Effector CD8-positive, alpha-beta T cell (primary cell): Measurements from ENCODE around the gene PTK6.
A peak's percentile ranks its signal among the peaks of the same experiment; 100 is the strongest.

Source experiments
- DNase-seq: peaks from one replicate; lab custom pipeline; 2025; lab: John Stamatoyannopoulos, UW

PTK6 gene

GRCh38 chr20:63507083-63507743 lies 30.0 kb downstream of the PTK6 start:
- no peak for DNase-seq

GRCh38 chr20:63505723-63506122 lies 31.5 kb downstream of the PTK6 start:
- DNase-seq = no peak

- no peak for DNase-seq
These were observed 31.9 kb downstream of the PTK6 start for GRCh38 chr20:63505281-63505680.

GRCh38 chr20:63504642-63505041 lies 32.5 kb downstream of the PTK6 start:
- DNase-seq = no peak

GRCh38 chr20:63503524-63503923 lies 33.7 kb downstream of the PTK6 start:
- no peak for DNase-seq

- no peak for DNase-seq
These were observed 34.5 kb downstream of the PTK6 start for GRCh38 chr20:63502671-63503172.

GRCh38 chr20:63501818-63502670 lies 35.1 kb downstream of the PTK6 start:
- DNase-seq = no peak

- DNase-seq = no peak
These were observed 36.0 kb downstream of the PTK6 start for GRCh38 chr20:63500902-63501817.

GRCh38 chr20:63500151-63500901 lies 36.9 kb downstream of the PTK6 start:
- no peak for DNase-seq

- no peak for DNase-seq
These were observed 37.7 kb downstream of the PTK6 start for GRCh38 chr20:63499338-63499969.

GRCh38 chr20:63498960-63499337 lies 38.2 kb downstream of the PTK6 start, which contains the start of gene EEF1A2:
Gene EEF1A2 (minus strand): TSS chr20:63499083. CDS start chr20:63497763, 1,320 bp downstream.
- DNase-seq = peak; percentile 47

- DNase-seq = no peak
These were observed 38.9 kb downstream of the PTK6 start for GRCh38 chr20:63497946-63498935.

GRCh38 chr20:63497138-63497945 lies 39.8 kb downstream of the PTK6 start:
- no peak for DNase-seq

- no peak for DNase-seq
These were observed 40.5 kb downstream of the PTK6 start for GRCh38 chr20:63496596-63497120.

- DNase-seq = peak; percentile 74
These were observed 41.2 kb downstream of the PTK6 start for GRCh38 chr20:63495741-63496595.

GRCh38 chr20:63495167-63495720 lies 41.9 kb downstream of the PTK6 start:
- no peak for DNase-seq
